ENCODE results near the gene CSPG4.
"Not testable (repeated sequence)": the region's sequence is repeated elsewhere in the genome, so short reads cannot be mapped to it uniquely, and the experiment has no call there.

Gene CSPG4

GRCh38 chr15:75760704-75761435 is 48.2 kb upstream of the CSPG4 start:
- Histone ChIP-seq H2BK120ac (ENCODE audit: low read depth, low read length) (no peak overlapping the region), H4K8ac (ENCODE audit: low read depth, low read length) (no peak overlapping the region), H3K79me1 (ENCODE audit: low read depth, low read length) (no peaks in the 10 kb centered on the region), H2BK12ac (ENCODE audit: low read length) (no peak overlapping the region), H3K4ac (ENCODE audit: low read length) (no peak overlapping the region), H2AFZ (ENCODE audit: low read length) (no peak overlapping the region), H2BK5ac (ENCODE audit: low read length) (no peak overlapping the region), H3K27me3 (ENCODE audit: control insufficient read depth in 3 of 3, insufficient read depth in 3 of 3, low read depth in 1 of 3, low read length in 3 of 3) (peaks cover 0 to 8% (median 0%) of the 10 kb centered on the region in 3 experiments), H3K4me1 (ENCODE audit: control insufficient read depth in 2 of 2, insufficient read depth in 1 of 2, low read depth in 1 of 2, low read length in 2 of 2) (peaks cover 0 to 3% of the 10 kb centered on the region in 2 donors), H3K14ac (ENCODE audit: low read length) (no peak overlapping the region), H3K18ac (ENCODE audit: low read length) (no peak overlapping the region), H2BK15ac (ENCODE audit: low read length) (no peak overlapping the region), H3K23ac (ENCODE audit: low read depth, low read length, poor library complexity) (no peak overlapping the region), H3K4me3 (ENCODE audit: low read length in 2 of 2) (no peak overlapping the region), H3K9ac (ENCODE audit: low read depth, low read length, poor library complexity) (no peak overlapping the region), H3K36me3 (replicated peaks in 1 of 2; ENCODE audit: control insufficient read depth in 2 of 2, insufficient read depth in 2 of 2, low read length in 2 of 2) (no peaks in the 10 kb centered on the region), H3K27ac (replicated peaks; ENCODE audit: low read length) (no peak overlapping the region), H2AK5ac (ENCODE audit: low read depth, low read length) (no peak overlapping the region), H3K4me2 (ENCODE audit: insufficient read depth, low read length, poor library complexity, severe bottlenecking) (no peak overlapping the region), H4K91ac (ENCODE audit: low read depth, low read length, poor library complexity) (no peak overlapping the region), H3K9me3 (replicated peaks in 1 of 2; ENCODE audit: control insufficient read depth in 2 of 2, insufficient read depth in 1 of 2, low read depth in 1 of 2, low read length in 2 of 2) (no peaks in the 10 kb centered on the region)
- no peak for DNase-seq (ENCODE audit: low spot score)
- no CpG with 5 or more reads among the region's 14 CpGs for WGBS, 2 donors (ENCODE audit: extremely low coverage in 2 of 2, insufficient read length in 2 of 2, insufficient replicate concordance in 1 of 2)

GRCh38 chr15:75760131-75760520 is 47.5 kb upstream of the CSPG4 start:
- not testable (repeated sequence) for H2BK15ac ChIP-seq (ENCODE audit: low read length); H3K14ac ChIP-seq (ENCODE audit: low read length); H3K18ac ChIP-seq (ENCODE audit: low read length); H3K9ac ChIP-seq (ENCODE audit: low read depth, low read length, poor library complexity); H3K23ac ChIP-seq (ENCODE audit: low read depth, low read length, poor library complexity); H3K27me3 ChIP-seq (ENCODE audit: control insufficient read depth in 3 of 3, insufficient read depth in 3 of 3, low read depth in 1 of 3, low read length in 3 of 3); H3K36me3 ChIP-seq (replicated peaks in 1 of 2; ENCODE audit: control insufficient read depth in 2 of 2, insufficient read depth in 2 of 2, low read length in 2 of 2); H3K4me1 ChIP-seq (ENCODE audit: control insufficient read depth in 2 of 2, insufficient read depth in 1 of 2, low read depth in 1 of 2, low read length in 2 of 2); H2BK5ac ChIP-seq (ENCODE audit: low read length); H3K4me2 ChIP-seq (ENCODE audit: insufficient read depth, low read length, poor library complexity, severe bottlenecking); H2BK120ac ChIP-seq (ENCODE audit: low read depth, low read length); H3K27ac ChIP-seq (replicated peaks; ENCODE audit: low read length); DNase-seq (ENCODE audit: low spot score); H3K79me1 ChIP-seq (ENCODE audit: low read depth, low read length); H2BK12ac ChIP-seq (ENCODE audit: low read length); H3K4me3 ChIP-seq (ENCODE audit: low read length in 2 of 2); H3K4ac ChIP-seq (ENCODE audit: low read length); H4K8ac ChIP-seq (ENCODE audit: low read depth, low read length); H3K9me3 ChIP-seq (replicated peaks in 1 of 2; ENCODE audit: control insufficient read depth in 2 of 2, insufficient read depth in 1 of 2, low read depth in 1 of 2, low read length in 2 of 2); H4K91ac ChIP-seq (ENCODE audit: low read depth, low read length, poor library complexity); H2AK5ac ChIP-seq (ENCODE audit: low read depth, low read length); H2AFZ ChIP-seq (ENCODE audit: low read length)
- WGBS, 2 donors (ENCODE audit: extremely low coverage in 2 of 2, insufficient read length in 2 of 2, insufficient replicate concordance in 1 of 2): no CpG with 5 or more reads among the region's 7 CpGs

- H4K91ac ChIP-seq (ENCODE audit: low read depth, low read length, poor library complexity): no peak overlapping the region
- no peak overlapping the region for H3K23ac ChIP-seq (ENCODE audit: low read depth, low read length, poor library complexity)
- no peak overlapping the region for H2AFZ ChIP-seq (ENCODE audit: low read length)
- no peaks in the 10 kb centered on the region for H3K36me3 ChIP-seq (replicated peaks in 1 of 2; ENCODE audit: control insufficient read depth in 2 of 2, insufficient read depth in 2 of 2, low read length in 2 of 2)
- H3K4me1 ChIP-seq (ENCODE audit: control insufficient read depth in 2 of 2, insufficient read depth in 1 of 2, low read depth in 1 of 2, low read length in 2 of 2): peaks cover 0 to 3% of the 10 kb centered on the region in 2 donors
- H3K79me1 ChIP-seq (ENCODE audit: low read depth, low read length): no peaks in the 10 kb centered on the region
- H2BK5ac ChIP-seq (ENCODE audit: low read length): no peak overlapping the region
- H3K14ac ChIP-seq (ENCODE audit: low read length): no peak overlapping the region
- no peak overlapping the region for H3K18ac ChIP-seq (ENCODE audit: low read length)
- no peak overlapping the region for H4K8ac ChIP-seq (ENCODE audit: low read depth, low read length)
- H2AK5ac ChIP-seq (ENCODE audit: low read depth, low read length): no peak overlapping the region
- H3K9ac ChIP-seq (ENCODE audit: low read depth, low read length, poor library complexity): no peak overlapping the region
- no peak overlapping the region for H3K4me3 ChIP-seq (ENCODE audit: low read length in 2 of 2)
- H3K27me3 ChIP-seq (ENCODE audit: control insufficient read depth in 3 of 3, insufficient read depth in 3 of 3, low read depth in 1 of 3, low read length in 3 of 3): peaks cover 0 to 8% (median 0%) of the 10 kb centered on the region in 3 experiments
- WGBS, 2 donors (ENCODE audit: extremely low coverage in 2 of 2, insufficient read length in 2 of 2, insufficient replicate concordance in 1 of 2): no CpG with 5 or more reads among the region's 2 CpGs
- H2BK15ac ChIP-seq (ENCODE audit: low read length): no peak overlapping the region
- DNase-seq (ENCODE audit: low spot score): no peak
- H2BK12ac ChIP-seq (ENCODE audit: low read length): no peak overlapping the region
- no peak overlapping the region for H2BK120ac ChIP-seq (ENCODE audit: low read depth, low read length)
- H3K4me2 ChIP-seq (ENCODE audit: insufficient read depth, low read length, poor library complexity, severe bottlenecking): no peak overlapping the region
- no peak overlapping the region for H3K27ac ChIP-seq (replicated peaks; ENCODE audit: low read length)
- H3K9me3 ChIP-seq (replicated peaks in 1 of 2; ENCODE audit: control insufficient read depth in 2 of 2, insufficient read depth in 1 of 2, low read depth in 1 of 2, low read length in 2 of 2): no peaks in the 10 kb centered on the region
- no peak overlapping the region for H3K4ac ChIP-seq (ENCODE audit: low read length)
Measured at GRCh38 chr15:75759416-75760130, 46.9 kb upstream of the CSPG4 start.

Data from neuronal stem cell (in vitro differentiated cells).